ENCODE data around the gene PTPRN2. TPM values are rescaled to one million over a fixed set of nuclear protein-coding genes. Genes with fewer than 3 reads are reported as not detected.

The PTPRN2 gene
- total and polyA plus RNA-seq, 2 donors (not counting 1 experiment from before 2014, with no cell fraction given), result 0.54 to 1.2 TPM

DNA sequence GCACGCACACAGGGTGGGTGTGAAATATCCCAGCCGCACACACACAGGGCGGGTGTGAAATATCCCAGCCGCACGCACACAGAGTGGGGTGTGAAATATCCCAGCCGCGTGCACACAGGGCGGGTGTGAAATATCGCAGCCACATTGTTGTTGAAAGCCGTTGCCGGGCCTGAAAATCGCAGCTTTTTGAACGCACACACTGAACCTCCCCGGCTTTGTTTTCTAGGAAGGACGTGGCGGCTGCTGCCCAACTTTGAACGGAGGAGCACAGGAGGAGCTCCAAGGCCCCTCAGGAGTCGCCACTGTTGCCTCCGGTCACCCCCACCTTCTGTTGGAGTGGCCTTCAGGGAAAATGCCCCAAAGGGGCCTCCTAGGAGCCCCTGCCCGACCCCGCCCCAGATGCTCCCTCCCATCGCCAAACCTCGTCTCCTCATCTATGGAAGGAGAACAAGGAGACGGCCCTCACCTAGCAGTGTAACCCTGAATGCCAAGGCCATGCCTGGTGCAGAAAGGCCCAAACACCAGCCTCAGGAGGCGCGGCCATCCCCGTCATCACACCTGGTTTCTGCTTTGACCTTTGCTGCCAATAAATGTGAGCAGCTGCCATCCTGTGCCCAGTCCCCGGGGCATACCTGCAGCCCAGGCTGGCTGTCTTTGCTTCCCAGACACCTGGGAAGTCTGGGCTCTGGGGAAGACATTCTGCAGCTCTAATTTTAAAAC lies 318.6 kb downstream of the PTPRN2 start:
- DNase-seq (ENCODE audit: low read depth in 2 of 2), result no peak
- Histone ChIP-seq H3K9ac (ENCODE audit: insufficient read depth, low read length) (no peak overlapping the region), H3K4me1 (ENCODE audit: control insufficient read depth, extremely low read depth, insufficient read depth, low read length) (no peaks in the 10 kb centered on the region), H3K4me3 (replicated peaks in 1 of 4; ENCODE audit: control extremely low read depth in 1 of 4, insufficient read depth in 1 of 4, low read depth in 3 of 4, low read length in 4 of 4) (no peak overlapping the region), H3K4me2 (ENCODE audit: extremely low read depth, insufficient read depth, low read length) (no peak overlapping the region), H3K27me3 (ENCODE audit: control insufficient read depth, insufficient read depth, low read length) (no peaks in the 10 kb centered on the region), H3K79me2 (ENCODE audit: control insufficient read depth, insufficient read depth, low read length) (no peaks in the 10 kb centered on the region), H2AFZ (ENCODE audit: low read length) (no peak overlapping the region), H4K20me1 (ENCODE audit: control insufficient read depth, extremely low read depth, insufficient read depth, low read length) (no peaks in the 10 kb centered on the region), H3K27ac (ENCODE audit: insufficient read depth, low read length) (no peak overlapping the region), H3K36me3 (ENCODE audit: control insufficient read depth, insufficient read depth, low read length) (no peaks in the 10 kb centered on the region), H3K9me3 (ENCODE audit: control insufficient read depth, insufficient read depth, low read depth, low read length) (no peaks in the 10 kb centered on the region)
- TF ChIP-seq, protein P1, sequence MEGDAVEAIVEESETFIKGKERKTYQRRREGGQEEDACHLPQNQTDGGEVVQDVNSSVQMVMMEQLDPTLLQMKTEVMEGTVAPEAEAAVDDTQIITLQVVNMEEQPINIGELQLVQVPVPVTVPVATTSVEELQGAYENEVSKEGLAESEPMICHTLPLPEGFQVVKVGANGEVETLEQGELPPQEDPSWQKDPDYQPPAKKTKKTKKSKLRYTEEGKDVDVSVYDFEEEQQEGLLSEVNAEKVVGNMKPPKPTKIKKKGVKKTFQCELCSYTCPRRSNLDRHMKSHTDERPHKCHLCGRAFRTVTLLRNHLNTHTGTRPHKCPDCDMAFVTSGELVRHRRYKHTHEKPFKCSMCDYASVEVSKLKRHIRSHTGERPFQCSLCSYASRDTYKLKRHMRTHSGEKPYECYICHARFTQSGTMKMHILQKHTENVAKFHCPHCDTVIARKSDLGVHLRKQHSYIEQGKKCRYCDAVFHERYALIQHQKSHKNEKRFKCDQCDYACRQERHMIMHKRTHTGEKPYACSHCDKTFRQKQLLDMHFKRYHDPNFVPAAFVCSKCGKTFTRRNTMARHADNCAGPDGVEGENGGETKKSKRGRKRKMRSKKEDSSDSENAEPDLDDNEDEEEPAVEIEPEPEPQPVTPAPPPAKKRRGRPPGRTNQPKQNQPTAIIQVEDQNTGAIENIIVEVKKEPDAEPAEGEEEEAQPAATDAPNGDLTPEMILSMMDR (conservative IDR thresholded peaks at IDR 0.05 in 1 of 2, IDR thresholded peaks at IDR 0.05 in 1 of 2; ENCODE audit: low read depth in 1 of 2, low read length in 2 of 2), result no peak
- TF ChIP-seq EZH2 (IDR thresholded peaks at IDR 0.05; ENCODE audit: low read length, missing control alignments), result no peak

GRCh38 chr7:158267742-158268435 lies 319.7 kb downstream of the PTPRN2 start:
- Histone ChIP-seq H3K27me3 (ENCODE audit: control insufficient read depth, insufficient read depth, low read length) (no peaks in the 10 kb centered on the region), H3K4me3 (replicated peaks in 1 of 4; ENCODE audit: control extremely low read depth in 1 of 4, insufficient read depth in 1 of 4, low read depth in 3 of 4, low read length in 4 of 4) (no peak overlapping the region), H3K9me3 (ENCODE audit: control insufficient read depth, insufficient read depth, low read depth, low read length) (peaks cover 4% of the 10 kb centered on the region), H3K9ac (ENCODE audit: insufficient read depth, low read length) (no peak overlapping the region), H3K79me2 (ENCODE audit: control insufficient read depth, insufficient read depth, low read length) (no peaks in the 10 kb centered on the region), H3K4me2 (ENCODE audit: extremely low read depth, insufficient read depth, low read length) (no peak overlapping the region), H4K20me1 (ENCODE audit: control insufficient read depth, extremely low read depth, insufficient read depth, low read length) (no peaks in the 10 kb centered on the region), H3K36me3 (ENCODE audit: control insufficient read depth, insufficient read depth, low read length) (no peaks in the 10 kb centered on the region), H2AFZ (ENCODE audit: low read length) (no peak overlapping the region), H3K4me1 (ENCODE audit: control insufficient read depth, extremely low read depth, insufficient read depth, low read length) (no peaks in the 10 kb centered on the region), H3K27ac (ENCODE audit: insufficient read depth, low read length) (no peak overlapping the region)
- TF ChIP-seq, protein P1 (conservative IDR thresholded peaks at IDR 0.05 in 1 of 2, IDR thresholded peaks at IDR 0.05 in 1 of 2; ENCODE audit: low read depth in 1 of 2, low read length in 2 of 2), result no peak
- TF ChIP-seq EZH2 (IDR thresholded peaks at IDR 0.05; ENCODE audit: low read length, missing control alignments), result no peak
- no peak for DNase-seq (ENCODE audit: low read depth in 2 of 2)

DNA sequence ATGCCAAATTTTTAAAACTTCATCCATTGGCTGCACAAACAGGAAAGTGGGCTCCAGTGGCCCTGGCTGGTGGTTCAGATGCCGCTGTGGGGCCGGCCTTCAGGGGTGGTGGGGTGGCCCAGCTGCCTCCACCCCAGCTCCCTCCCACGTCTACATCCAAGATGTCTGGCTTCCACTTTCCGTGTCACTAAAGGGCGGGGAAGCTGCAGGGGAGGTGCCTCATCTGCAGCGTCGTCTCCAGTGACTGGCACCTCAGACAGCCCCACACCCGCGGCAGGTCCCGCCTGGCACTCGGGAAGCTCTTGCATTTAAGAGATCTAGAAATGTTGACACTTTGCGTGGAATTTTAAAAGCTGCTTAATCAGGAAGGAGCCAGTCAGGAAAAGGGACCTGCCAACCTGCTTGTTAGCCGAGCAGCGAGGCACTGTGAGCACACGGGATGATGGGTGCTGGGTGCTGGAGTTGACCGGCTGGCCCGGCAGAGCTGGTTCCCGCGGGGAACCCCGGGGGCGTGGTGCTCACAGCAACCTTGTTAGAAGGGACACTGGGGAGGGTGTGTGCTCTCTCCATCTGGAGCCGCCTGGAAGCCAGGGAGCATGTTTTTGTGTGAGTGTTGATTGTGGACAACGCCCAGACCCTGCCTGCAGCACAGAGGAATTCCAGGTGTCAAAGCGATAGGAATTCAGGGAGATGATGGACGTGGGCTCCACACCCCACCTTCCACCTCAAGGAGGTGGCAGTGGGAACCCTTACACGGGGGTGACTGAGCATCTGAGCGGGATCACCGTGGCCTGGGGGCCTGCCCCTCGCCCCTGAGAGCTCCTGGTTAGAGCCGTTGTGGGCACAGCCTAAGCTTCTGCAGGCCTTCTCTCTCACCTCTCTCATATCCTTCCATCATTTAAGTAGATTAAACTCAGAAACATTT lies 320.5 kb downstream of the PTPRN2 start:
- TF ChIP-seq, protein P1 (conservative IDR thresholded peaks at IDR 0.05 in 1 of 2, IDR thresholded peaks at IDR 0.05 in 1 of 2; ENCODE audit: low read depth in 1 of 2, low read length in 2 of 2), result no peak
- no peak for TF ChIP-seq EZH2 (IDR thresholded peaks at IDR 0.05; ENCODE audit: low read length, missing control alignments)

More for the DNA sequence above, 320.5 kb downstream of the PTPRN2 start:
- Histone ChIP-seq H3K4me3 (replicated peaks in 1 of 4; ENCODE audit: control extremely low read depth in 1 of 4, insufficient read depth in 1 of 4, low read depth in 3 of 4, low read length in 4 of 4) (no peak overlapping the region), H3K36me3 (ENCODE audit: control insufficient read depth, insufficient read depth, low read length) (no peaks in the 10 kb centered on the region), H2AFZ (ENCODE audit: low read length) (no peak overlapping the region), H3K9me3 (ENCODE audit: control insufficient read depth, insufficient read depth, low read depth, low read length) (peaks cover 12% of the 10 kb centered on the region), H4K20me1 (ENCODE audit: control insufficient read depth, extremely low read depth, insufficient read depth, low read length) (no peaks in the 10 kb centered on the region), H3K27ac (ENCODE audit: insufficient read depth, low read length) (no peak overlapping the region), H3K79me2 (ENCODE audit: control insufficient read depth, insufficient read depth, low read length) (no peaks in the 10 kb centered on the region), H3K4me1 (ENCODE audit: control insufficient read depth, extremely low read depth, insufficient read depth, low read length) (no peaks in the 10 kb centered on the region), H3K27me3 (ENCODE audit: control insufficient read depth, insufficient read depth, low read length) (no peaks in the 10 kb centered on the region), H3K4me2 (ENCODE audit: extremely low read depth, insufficient read depth, low read length) (no peak overlapping the region), H3K9ac (ENCODE audit: insufficient read depth, low read length) (no peak overlapping the region)
- DNase-seq (ENCODE audit: low read depth in 2 of 2), result no peak

Measured in fibroblast of lung (primary cell).